NCI-H526 treated with DMSO at 0.1 percent for 48 hours (cell line): ENCODE data around the gene IFNW1.
"Not testable (repeated sequence)": the region's sequence is repeated elsewhere in the genome, so short reads cannot be mapped to it uniquely, and the experiment has no call there.

ENCODE experiments used
- DNase-seq: peaks from one replicate; lab custom pipeline; 2025; lab: John Stamatoyannopoulos, UW

The IFNW1 gene

GRCh38 chr9:21141427-21141882 lies at the start of gene IFNW1:
Gene IFNW1, minus strand, starts transcription at chr9:21141832. Its CDS starts 262 bp downstream, at chr9:21141570.
- DNase-seq: no peak

GRCh38 chr9:21187487-21187886 lies 45.9 kb upstream of the IFNW1 start, which contains the start of gene IFNA4:
Gene IFNA4, minus strand, starts transcription at chr9:21187587. Its CDS starts 56 bp downstream, at chr9:21187531.
- DNase-seq: not testable (repeated sequence)

DNA sequence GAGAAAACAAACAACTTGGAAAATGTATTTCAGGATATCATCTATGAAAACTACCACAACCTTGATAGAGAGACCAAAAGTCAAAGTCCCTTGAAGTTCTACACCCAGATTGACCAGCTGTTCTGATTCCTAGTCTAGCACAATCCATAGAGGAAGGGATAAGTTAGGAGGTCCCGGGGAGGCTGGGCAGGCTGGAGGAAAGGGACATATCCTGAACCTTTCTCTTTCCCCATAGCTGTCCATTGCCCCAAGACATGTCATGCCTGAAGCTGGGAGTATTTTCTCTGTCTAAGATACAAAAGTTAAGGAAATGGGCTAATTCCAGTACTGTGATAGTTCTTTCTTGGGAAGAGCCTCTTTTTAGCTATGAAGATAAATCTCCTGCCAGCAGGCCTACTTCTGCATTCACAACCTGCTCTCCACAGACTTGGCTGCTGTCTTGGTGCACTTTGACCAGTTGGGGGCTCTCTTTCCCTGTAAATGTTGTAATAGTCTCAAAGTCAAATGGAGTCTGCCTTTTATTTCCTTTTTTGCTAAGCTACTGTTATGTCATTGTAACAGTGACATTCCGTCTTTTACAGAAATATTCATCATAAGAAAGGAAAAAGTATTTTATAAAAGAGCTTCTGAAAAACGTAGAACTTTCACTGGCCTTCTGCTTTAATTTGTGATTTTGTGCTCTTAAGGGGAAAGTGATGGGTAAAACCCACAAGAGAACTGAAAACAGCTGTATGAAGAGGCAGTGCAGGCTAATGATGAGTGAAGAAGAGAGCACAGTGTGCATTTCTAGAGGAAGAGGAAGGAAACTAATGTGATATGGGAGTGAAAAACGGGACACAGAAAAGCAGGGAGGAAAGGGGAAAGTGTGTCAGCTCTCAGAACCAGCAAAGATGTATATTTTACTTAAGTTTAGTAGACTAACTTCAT lies 41.4 kb upstream of the IFNW1 start:
- DNase-seq: not testable (repeated sequence)

- no peak for DNase-seq
Measured at GRCh38 chr9:21174671-21175070, 33.0 kb upstream of the IFNW1 start.

DNA sequence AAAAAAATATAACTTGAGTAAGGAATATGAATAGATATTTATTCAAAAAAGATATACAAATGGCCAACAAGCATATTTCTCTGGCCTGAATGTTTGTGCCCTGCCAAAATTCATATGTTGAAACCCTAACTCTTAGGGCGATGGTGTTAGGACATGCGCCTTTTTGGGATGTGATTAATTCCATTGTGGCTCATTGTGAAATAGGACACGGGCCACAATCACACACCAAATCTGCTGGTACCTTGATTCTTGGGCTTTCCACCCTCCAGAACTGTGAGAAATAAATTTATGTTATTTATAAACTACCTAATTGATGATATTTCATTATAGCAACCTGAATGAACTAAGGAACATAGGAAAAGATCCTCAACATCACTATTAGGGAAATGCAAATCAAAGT lies 30.5 kb upstream of the IFNW1 start:
- DNase-seq: no peak

GRCh38 chr9:21171351-21171750 lies 29.7 kb upstream of the IFNW1 start:
- no peak for DNase-seq

- not testable (repeated sequence) for DNase-seq
Measured at GRCh38 chr9:21166560-21166959, 24.9 kb upstream of the IFNW1 start, which contains the start of gene IFNA21. Gene IFNA21, minus strand, starts transcription at chr9:21166660. Its CDS starts 48 bp downstream, at chr9:21166612.

DNA sequence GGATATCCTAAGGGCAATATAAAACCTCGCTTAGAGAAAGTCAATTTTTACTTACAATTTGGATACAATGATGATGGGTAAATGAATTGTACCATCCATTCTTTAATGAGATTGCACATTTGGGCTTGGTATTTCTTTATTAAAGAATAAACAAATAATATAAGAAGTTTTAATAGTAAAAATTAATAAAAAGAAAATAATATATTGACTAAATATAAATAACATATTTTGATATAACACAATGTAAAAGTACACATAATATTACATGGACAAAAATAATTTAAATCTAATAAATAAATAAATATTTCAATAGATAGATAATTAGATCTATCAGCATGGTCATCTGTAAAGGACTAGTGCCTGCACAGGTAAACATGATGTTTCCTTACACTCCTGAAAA lies 23.9 kb upstream of the IFNW1 start:
- DNase-seq: no peak

DNA sequence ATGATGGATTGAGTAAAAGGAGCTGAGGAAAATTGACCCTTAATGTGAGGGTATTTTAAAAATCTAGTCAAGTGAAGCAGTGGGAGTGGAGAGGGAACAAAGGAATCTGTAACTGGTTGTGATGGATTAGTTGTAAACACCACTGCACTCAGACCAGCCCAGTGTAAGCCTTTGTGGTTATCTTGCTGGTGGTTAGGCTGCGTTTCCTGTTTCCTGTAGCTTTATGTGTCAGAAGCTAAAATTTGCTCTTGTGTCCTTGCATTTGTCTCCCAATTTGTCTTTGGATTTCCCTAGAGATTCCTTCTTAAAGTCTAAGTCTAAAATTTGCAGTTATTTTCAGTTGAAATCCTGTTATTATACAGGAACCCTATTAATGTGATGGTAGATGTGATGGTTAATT lies 18.5 kb upstream of the IFNW1 start:
- DNase-seq: no peak

GRCh38 chr9:21155501-21155900 lies 13.9 kb upstream of the IFNW1 start:
- no peak for DNase-seq

- peak; percentile 5 for DNase-seq
Measured at GRCh38 chr9:21154018-21154608, 12.5 kb upstream of the IFNW1 start.

DNA sequence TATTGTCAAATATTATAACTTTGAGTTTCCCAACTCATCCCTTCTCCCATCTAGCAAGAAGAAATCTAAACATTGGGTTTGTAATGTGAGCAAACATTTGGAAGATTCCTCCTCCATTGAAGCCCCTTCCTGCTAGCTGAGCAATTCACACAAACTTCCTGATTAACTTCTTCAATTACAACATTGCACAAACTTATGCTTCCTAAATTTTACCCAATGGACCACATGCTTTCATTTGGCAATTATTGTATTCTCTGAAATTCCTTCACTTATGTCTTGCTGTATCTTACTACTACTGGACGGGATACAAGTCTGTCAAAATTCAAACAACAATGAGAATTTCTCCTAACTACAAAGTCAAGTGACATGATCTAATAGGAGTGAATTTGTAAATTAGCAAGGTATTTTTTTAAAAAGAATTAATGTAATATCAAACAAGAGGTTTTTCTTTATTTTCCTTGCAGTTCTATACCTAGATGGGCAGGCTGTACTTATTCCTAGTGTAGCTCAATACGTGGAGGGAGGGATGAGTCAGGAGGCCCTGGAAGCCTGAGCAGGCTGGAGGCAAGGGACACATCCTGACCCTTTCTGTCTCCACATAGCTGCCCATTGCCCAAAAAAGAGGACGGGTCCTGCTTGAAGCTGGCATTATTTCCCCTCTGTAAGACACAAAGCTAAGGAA lies 11.8 kb upstream of the IFNW1 start:
- DNase-seq: no peak

GRCh38 chr9:21144603-21145002 lies 3.0 kb upstream of the IFNW1 start:
- no peak for DNase-seq

GRCh38 chr9:21137020-21137419 lies 4.6 kb downstream of the IFNW1 start:
- no peak for DNase-seq

- DNase-seq: no peak
Measured at GRCh38 chr9:21135736-21136135, 5.9 kb downstream of the IFNW1 start.

DNA sequence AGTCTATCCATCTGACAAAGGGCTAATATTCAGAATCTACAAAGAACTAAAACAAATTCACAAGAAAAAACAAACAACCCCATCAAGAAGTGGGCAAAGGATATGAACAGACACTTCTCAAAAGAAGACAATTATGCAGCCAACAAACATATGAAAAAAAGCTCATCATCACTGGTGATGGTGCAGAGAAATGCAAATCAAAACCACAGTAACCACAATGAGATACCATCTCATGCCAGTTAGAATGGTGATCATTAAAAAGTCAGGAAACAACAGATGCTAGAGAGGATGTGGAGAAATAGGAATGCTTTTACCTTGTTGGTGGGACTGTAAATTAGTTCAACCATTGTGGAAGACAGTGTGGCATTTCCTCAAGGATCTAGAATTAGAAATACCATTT lies 13.4 kb downstream of the IFNW1 start:
- DNase-seq: peak; percentile 4

- no peak for DNase-seq
Measured at GRCh38 chr9:21121595-21122251, 19.9 kb downstream of the IFNW1 start.

DNA sequence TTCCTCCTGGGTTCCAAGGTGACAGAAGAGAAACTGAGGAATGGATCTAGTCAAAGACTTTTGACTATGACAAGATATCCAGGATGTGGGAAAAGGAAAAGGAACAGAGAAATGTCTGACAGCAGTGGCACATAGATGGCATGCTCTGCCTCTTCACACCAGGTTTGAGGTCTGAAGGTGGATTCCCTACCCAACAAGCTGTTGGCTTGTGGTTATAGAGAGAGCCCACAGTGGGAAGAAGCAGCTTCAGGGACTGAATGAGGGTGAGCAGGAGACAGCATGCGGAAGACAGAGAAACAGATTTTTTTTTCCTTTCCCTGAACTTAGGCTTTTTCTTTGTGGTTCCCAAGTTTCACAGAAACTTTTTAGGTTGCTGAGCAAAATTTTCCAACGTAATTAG lies 20.6 kb downstream of the IFNW1 start:
- no peak for DNase-seq

DNA sequence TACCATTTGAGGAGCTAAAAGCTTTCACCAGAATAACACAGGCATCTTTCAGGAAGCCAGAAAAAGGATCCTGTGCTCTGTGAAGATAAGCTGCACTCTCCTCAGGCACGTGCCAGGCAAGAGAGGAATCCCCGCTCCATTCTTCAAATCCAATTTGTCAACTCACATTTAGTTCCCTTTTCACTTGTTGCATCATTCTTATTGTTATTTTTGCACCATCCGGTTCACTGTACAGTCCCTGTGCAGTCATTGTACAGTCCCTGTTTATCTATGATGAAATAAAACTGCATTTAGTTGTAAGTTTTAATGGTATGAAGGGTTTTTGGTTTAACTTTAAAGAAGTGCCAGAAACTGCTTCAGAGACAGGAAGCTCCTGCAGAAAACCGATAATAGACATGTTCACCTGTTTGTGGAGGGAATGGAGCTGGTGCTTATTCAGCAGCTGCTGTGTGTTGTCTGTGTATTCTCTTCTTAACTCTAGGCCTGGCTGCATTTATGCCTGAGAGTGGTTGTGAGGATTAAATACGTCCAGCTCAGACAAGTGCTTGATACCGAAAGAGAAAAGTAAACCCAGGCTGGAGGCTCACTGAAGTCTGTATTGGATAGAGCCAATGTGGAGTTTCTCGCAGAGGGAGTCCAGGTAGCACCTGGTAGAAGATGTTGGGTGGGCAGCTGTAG lies 22.4 kb downstream of the IFNW1 start:
- no peak for DNase-seq

- no peak for DNase-seq
Measured at GRCh38 chr9:21114311-21114710, 27.3 kb downstream of the IFNW1 start.
